NOMO-1 (cell line): ENCODE results near the gene PRR23E.

Experiments used
- DNase-seq, 2 experiments: peaks; one replicate each; lab custom pipeline; 2025; ENCODE audit not compliant: unreplicated experiment in 2 of 2; lab: John Stamatoyannopoulos, UW

Gene PRR23E

GRCh38 chr3:127164615-127165014 is 28.3 kb upstream of the PRR23E start:
- no peak for DNase-seq

DNA sequence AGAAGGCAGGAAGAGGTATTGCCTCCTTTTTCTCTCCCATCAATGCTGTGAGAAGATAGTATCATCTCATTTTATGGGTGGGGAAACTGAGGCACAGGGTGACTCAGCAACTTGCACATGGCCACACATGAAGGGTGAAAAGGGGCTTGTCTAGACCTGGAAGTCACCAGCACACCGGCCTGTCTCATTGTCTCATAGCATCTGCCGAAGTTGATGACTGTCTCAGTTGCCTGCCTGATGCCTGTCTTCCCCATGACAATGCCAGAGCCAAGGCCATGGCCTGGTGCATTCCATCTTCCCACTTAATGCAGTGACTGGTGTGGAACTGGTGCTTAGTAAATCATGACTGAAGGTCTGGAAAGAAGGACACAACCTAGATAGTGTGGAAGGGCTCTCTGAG is 27.9 kb upstream of the PRR23E start:
- DNase-seq, result no peak

GRCh38 chr3:127165694-127166485 is 27.0 kb upstream of the PRR23E start:
- no peak for DNase-seq

DNA sequence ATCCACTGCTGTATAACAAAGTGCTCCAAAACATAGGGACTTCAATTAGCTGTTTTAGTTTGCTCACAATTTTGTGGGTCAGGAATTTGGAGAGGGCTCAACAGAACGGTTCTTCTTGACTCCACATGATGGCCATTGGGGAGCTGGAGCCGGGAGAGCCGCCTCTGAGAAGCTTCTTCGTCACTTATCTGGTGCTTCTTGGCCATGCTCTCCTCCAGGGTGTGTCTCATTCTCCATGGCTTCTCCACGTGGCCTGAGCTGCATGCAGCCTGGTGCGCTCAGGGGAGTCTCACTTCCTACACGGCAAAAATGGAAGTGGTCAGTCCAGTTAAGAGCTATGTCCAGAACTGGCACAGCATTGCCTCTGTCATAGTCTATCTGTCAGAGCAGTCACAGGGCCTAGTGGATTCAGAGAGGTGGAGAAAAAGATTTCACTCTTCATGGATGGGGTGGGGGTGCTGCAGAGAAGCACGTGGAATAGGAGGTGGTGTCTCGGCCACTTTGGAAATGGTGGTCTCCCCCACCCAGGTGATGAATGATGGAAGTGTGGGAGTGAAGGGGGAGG is 26.3 kb upstream of the PRR23E start:
- no peak for DNase-seq

DNA sequence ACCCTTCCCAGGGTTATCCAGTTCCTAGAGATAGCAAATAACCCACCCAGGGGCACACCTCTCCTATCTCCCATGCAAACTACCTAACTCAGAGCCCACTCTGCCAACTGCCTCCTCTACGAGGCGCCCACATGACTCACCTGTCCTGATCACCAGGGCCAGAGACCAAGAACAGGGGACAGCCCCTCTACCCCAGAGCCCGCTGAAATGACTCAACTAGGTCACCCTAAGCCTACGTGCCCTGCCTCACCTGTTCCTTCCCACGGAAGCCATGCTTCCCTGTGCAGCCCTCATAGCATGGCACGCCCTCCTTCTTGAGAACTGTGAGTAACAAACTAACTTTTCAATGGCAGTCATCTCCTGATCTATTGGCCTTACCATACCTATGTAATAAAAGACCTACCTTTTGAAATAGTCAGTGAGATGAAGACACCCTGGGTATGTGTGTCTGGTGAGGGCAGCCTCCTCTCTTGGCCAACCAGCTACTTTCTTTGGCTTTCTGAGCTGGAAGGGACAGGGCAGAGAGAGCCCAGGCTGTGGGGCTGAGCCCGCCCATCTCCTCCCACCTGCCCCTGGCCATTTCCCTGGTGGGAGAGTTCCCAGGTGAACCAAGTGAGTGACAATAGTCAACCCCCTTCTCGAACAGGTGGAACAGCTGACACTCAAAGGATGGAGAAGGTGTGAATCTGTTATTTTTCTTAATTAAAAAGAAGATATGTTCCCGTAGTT is 25.5 kb upstream of the PRR23E start:
- DNase-seq, result no peak

DNA sequence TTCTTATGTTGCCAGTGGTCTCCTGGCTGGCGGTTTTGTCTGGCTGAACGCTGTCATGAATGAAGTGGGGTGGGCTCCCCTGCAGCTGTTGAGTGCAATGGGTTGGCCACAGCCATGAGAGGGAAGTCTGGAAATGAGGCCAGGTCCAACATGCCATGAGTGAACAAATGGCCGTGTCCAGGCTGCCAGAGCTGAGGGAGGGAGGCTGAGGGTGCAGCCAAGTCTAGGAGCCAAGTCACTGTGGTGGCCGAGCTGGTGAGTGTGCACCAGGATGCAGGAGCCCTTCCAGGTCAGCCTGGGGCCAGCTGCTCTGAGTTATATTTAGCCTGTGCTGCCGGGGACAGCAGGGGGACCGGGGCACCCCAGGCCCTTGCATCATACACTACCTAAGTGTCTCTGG is 24.7 kb upstream of the PRR23E start:
- DNase-seq, result no peak

GRCh38 chr3:127170814-127171213 is 22.1 kb upstream of the PRR23E start:
- DNase-seq, result no peak

DNA sequence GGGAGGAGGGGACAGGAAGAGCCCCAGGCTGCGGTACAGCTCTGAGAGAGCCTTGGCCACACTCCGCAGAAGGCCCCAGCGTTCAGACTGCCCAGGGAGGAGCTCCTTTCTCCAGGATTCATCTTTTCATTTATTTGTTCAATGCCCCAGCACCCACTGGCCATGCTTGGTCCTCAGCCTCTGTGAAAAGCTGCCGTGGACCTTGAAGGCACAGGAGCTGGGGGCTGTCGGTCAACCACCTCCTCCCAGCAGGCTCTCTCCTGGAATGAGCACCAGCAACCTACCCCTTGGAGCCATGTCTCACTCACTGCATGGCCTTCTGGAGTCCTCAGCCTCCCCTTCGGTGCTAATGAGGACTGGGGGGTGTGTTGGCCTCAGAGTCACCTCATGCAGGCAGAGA is 21.6 kb upstream of the PRR23E start:
- DNase-seq, result no peak

DNA sequence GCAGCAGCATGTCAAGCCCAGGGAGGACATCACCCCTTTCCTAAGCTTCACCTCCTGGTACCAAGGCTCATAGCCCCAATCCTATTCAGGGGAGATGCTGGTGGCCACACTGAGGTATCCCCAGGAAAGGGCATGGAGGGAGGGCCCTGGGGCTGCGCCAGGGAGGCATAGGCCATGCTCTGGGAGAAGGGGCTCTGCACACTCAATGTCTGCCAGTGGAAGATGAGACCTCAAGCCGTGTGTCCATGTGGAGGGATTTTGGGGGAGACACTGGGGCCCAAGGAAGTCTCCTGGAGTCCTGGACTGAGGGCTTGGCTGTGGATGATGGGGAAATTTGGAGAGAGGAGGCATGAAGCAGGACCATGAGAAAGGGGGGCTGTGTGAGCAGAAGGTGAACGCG is 21.2 kb upstream of the PRR23E start:
- no peak for DNase-seq

DNA sequence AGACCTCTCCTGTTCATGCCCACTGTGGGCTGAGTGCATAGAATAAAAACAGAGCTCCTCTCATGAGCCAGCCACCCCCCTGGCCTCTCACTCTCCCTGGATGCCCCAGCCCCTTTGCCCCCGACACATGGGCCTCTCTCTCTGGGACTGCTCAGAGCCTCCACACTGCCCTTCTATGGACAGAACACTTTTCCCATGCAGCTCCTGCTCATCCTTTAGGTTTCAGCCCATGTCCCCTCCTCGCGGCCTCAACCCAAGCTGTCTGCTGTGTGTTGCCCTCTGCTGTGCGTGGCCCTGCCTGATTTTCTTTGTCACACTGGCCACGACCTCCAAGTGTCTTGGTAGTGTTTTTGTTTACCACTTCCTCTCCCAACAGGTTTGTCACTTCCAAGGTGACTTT is 20.7 kb upstream of the PRR23E start:
- no peak for DNase-seq

DNA sequence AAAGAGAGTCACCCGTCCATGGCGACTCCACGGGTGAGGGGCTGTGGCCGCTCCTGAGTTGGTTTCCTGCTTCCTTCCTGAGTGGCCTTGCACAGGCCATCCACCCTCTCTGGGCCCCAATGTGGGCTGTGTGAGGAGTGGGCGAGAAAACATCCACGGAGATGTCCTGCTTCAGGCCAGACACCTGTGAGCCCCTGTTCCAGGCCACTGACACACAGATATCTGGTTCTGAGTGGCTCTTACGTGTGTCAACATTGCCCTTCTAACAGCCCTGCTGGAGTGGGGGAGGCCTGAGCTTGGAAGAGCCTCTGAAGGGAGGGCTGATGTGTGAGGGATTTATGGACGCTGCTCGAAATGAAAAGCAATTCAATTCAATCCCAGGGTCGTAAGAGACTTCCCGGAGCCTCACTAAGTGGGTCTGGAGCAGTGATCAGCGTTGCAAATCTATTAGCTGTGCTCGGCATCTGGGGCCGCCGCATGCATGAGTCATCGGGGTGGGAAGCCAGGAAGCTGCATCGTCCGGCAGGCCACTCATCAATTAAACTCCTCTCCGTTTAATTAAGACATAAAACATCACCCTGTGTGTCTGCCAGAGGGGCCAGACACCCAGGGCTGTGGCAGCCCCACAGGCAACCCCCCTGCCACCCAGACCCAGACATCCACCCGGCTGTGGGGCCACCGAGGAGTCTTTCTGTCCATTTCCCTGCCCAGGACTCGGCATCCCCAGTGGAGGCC is 20.0 kb upstream of the PRR23E start:
- DNase-seq, result no peak

GRCh38 chr3:127173516-127174166 is 19.3 kb upstream of the PRR23E start:
- no peak for DNase-seq

- DNase-seq, result no peak
Measured at GRCh38 chr3:127174284-127174683, 18.6 kb upstream of the PRR23E start.

DNA sequence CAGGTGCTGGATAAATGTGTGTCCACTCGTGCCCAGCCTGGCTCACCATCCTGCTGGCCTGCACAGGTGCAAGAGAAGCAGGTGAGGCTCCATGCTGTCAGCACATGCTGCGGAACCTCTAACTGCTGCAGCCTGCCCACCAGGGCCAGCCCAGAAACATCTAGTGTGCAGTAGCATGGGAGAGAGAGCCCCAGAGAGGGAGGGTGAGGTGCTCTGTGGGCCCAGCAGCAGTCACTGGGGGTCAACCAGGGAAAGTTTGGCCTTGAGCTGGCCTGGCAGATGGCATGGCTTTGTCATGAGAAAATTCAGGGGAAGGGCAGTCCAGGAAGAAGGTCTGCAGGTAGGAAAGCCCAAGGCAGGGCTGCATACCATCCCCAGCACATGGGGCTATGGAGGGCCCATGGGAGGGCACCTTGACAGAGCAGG is 18.2 kb upstream of the PRR23E start:
- DNase-seq, result no peak

DNA sequence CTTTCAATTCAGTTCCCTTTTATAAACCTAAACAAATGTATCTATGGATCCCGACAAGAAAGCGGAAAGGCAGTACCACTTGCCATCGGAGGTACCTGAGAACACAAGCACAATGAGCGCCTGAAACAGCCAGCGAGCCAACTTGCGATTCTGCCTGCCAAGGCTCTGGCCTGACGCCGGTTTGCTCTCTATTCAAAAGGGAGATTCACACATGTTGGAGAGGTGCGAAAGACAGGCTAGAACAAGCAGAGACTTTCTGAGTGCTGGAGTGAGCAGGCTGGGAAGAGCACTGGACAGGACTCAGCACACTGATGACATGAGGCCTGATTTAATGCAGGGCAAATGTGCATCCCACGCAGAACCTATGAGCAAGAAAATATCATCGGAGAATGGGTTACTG is 17.7 kb upstream of the PRR23E start:
- no peak for DNase-seq

DNA sequence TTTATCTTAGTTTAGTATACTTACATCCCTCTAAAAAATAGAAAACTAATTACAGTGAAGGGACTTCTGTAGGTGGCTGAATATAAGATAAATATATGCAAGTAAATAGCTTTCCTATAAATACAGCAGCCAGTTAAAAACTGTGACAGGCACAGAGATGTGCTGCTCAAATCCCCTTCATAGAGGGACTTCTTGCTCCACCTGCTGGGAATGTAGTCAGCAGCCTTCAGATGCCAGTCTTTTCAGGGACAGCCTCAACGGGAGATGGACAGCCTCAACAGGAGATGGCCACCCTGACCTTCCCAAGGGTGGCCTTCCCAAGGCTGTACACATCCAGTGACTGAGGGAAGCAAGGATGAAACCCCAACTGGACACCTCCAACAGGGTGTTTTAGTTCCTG is 15.7 kb upstream of the PRR23E start:
- no peak for DNase-seq

GRCh38 chr3:127180859-127181258 is 12.1 kb upstream of the PRR23E start:
- DNase-seq, result no peak

- no peak for DNase-seq
Measured at GRCh38 chr3:127182431-127182830, 10.5 kb upstream of the PRR23E start.

DNA sequence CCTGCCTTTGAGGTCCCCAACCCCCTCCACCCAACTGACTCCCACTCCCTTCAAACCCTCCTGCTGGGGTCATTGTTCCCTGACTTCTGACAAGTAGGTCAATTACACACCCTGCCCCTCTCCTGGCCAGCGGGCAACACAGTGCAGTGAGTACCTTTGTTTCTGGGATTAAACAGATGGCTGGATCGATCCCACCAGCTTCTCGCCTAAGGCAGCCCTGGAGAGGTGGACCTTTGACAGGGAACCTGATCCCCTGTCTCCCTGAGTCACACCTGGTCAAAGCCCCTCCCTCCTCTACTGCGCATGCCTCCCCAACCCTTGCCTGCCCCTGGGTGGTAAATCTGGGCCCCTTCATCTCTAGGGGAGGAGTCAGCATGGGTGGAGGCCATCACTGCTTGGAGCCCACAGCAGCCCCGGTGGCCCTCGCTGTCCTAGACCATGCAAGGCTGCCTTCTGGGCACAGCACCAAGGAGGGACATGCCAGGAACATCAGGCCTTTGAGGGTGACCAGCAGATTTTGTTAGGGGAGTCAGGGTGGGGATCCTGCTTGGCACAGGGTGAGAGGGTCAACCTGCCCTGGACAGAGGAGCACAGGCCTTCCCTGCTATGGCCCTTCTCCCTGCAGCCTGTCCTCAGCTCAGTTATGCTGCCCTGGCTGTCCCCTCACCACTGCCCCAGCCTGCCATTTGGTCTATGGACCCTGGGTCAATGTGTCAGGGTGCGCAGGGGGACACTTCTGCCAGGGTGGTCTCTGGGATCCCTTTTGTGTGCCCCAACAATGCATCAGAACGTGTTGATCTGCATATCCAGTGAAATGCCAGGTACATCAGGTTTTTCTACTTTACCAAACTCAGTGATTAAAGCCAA is 9.8 kb upstream of the PRR23E start:
- no peak for DNase-seq
